ENCODE results near the gene VWA8.

DNA sequence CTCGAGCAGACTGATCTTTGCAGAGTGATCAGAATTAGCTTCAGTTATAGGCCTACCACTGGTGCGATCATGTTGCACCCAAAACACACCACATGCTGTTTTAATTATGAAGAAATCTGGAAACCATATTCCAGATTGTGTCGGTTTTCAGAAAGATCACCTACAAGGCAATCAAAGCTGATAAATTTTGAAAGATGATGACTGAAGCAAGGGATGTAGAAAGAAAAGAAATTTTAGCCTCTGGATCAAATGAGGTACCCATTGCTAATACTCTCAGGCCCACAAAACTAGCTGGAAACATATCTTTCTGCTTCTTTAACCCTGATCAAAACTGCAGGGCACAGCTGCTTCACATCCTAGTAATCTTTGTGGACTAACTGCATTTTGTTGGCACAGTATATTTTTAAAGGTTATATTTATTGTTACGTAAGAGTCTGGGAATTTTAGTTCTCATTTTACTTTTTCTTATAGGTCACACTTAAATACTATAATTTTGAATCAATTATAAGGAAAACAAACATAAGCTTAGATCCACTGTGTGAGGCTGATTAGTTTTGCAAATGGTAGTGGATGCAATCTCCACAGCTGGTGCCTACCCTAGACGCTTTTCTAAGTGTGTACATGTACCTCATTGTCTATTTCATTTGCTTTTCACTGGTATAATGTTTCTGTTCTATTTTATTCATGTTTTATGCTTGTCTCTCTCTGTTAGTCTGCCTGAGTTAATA, 352.6 kb downstream of the VWA8 start:
- no peak for TF ChIP-seq POLR2A (IDR thresholded peaks at IDR 0.05)
- TF ChIP-seq, protein P1, sequence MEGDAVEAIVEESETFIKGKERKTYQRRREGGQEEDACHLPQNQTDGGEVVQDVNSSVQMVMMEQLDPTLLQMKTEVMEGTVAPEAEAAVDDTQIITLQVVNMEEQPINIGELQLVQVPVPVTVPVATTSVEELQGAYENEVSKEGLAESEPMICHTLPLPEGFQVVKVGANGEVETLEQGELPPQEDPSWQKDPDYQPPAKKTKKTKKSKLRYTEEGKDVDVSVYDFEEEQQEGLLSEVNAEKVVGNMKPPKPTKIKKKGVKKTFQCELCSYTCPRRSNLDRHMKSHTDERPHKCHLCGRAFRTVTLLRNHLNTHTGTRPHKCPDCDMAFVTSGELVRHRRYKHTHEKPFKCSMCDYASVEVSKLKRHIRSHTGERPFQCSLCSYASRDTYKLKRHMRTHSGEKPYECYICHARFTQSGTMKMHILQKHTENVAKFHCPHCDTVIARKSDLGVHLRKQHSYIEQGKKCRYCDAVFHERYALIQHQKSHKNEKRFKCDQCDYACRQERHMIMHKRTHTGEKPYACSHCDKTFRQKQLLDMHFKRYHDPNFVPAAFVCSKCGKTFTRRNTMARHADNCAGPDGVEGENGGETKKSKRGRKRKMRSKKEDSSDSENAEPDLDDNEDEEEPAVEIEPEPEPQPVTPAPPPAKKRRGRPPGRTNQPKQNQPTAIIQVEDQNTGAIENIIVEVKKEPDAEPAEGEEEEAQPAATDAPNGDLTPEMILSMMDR (IDR thresholded peaks at IDR 0.05), result no peak
- TF ChIP-seq EP300 (IDR thresholded peaks at IDR 0.05), result no peak
